Neural progenitor cell (in vitro differentiated cells): ENCODE results near the gene PRDM5.

ENCODE experiments used
- CTCF ChIP-seq: fragments of 200-600 bp; sonication (generic); IDR thresholded peaks from 2 replicates; pipeline ENCODE4 v1.5.1; 2017; ENCODE audit warnings: antibody characterized with exemption, mild to moderate bottlenecking
- EZH2 ChIP-seq: fragments of 200-600 bp; sonication (generic); IDR thresholded peaks from 2 replicates; pipeline ENCODE4 v1.6.1; 2017; ENCODE audit warnings: antibody characterized with exemption, mild to moderate bottlenecking, moderate library complexity

GRCh38 chr4:120765260-120765680, 157.3 kb downstream of the PRDM5 start:
- TF ChIP-seq CTCF (no peak), EZH2 (no peak)
